Ammon's horn (tissue), 1 donor: ENCODE results near the gene CHERP.

Experiments used
- DNase-seq: peaks from one replicate; pipeline ENCODE4 v3.0.0-alpha.2; 2016; ENCODE audit warnings: low spot score

The CHERP gene

GRCh38 chr19:16542045-16542909 lies at the start of gene CHERP:
Gene CHERP, minus strand, starts transcription at chr19:16542437. Its CDS starts 59 bp downstream, at chr19:16542378.
- DNase-seq, result peak; percentile 95

GRCh38 chr19:16590876-16591802 lies 48.9 kb upstream of the CHERP start:
- no peak for DNase-seq

GRCh38 chr19:16589917-16590316 lies 47.7 kb upstream of the CHERP start:
- no peak for DNase-seq

- no peak for DNase-seq
Observed at GRCh38 chr19:16588824-16589577, 46.8 kb upstream of the CHERP start.

- DNase-seq, result peak; percentile 70
Observed at GRCh38 chr19:16587833-16588823, 45.9 kb upstream of the CHERP start.

GRCh38 chr19:16586991-16587832 lies 45.0 kb upstream of the CHERP start:
- peak; percentile 72 for DNase-seq

GRCh38 chr19:16586477-16586871 lies 44.2 kb upstream of the CHERP start:
- no peak for DNase-seq

GRCh38 chr19:16585808-16586476 lies 43.7 kb upstream of the CHERP start:
- no peak for DNase-seq

- no peak for DNase-seq
Observed at GRCh38 chr19:16585094-16585801, 43.0 kb upstream of the CHERP start.

GRCh38 chr19:16584248-16585093 lies 42.2 kb upstream of the CHERP start:
- DNase-seq, result peak; percentile 91

- no peak for DNase-seq
Observed at GRCh38 chr19:16582486-16583261, 40.4 kb upstream of the CHERP start.

- DNase-seq, result no peak
Observed at GRCh38 chr19:16581971-16582343, 39.7 kb upstream of the CHERP start.

- DNase-seq, result no peak
Observed at GRCh38 chr19:16581145-16581970, 39.1 kb upstream of the CHERP start.

- DNase-seq, result no peak
Observed at GRCh38 chr19:16579381-16579780, 37.1 kb upstream of the CHERP start.

- no peak for DNase-seq
Observed at GRCh38 chr19:16577531-16577985, 35.3 kb upstream of the CHERP start.
